Endothelial cell of umbilical vein (primary cell): Measurements from ENCODE around the gene ICOSLG. TPM values are rescaled to one million over a fixed set of nuclear protein-coding genes. Genes with fewer than 3 reads are reported as not detected.
"Not testable (repeated sequence)": the region's sequence is repeated elsewhere in the genome, so short reads cannot be mapped to it uniquely, and the experiment has no call there.

Source experiments
- BruUV-seq: library from RNA; stranded (reverse); fragments of 400-500 nt; replicated peaks from 2 replicates; lab custom pipeline; 2021; lab: Mats Ljungman, UMichigan
- CTCF ChIA-PET: fragments of 300-600, 350-600 bp; sonication (Branson Sonifier 250); formaldehyde crosslinking; loops from one replicate; lab custom pipeline; 2021; ENCODE audit warnings: antibody characterized with exemption, inconsistent platforms; lab: Charles Lee
- POLR2A ChIA-PET: fragments of 300-600, 350-600 bp; sonication (Branson Sonifier 250); formaldehyde crosslinking; loops from one replicate; lab custom pipeline; 2021; ENCODE audit warnings: antibody characterized with exemption, inconsistent platforms; lab: Charles Lee
- DNase-seq: peaks from one replicate; pipeline ENCODE4 v3.0.0-alpha.2; 2011; ENCODE audit warnings: low read depth, low spot score
- FAIRE-seq: peaks from 2 replicates; lab custom pipeline; 2011; peaks lifted over from hg19 to GRCh38; lab: Jason Lieb, UNC
- H2AFZ ChIP-seq: 2 replicates; pipeline ENCODE4 v1.6.0; 2012; ENCODE audit warnings: low read depth, low read length, control low read depth, inconsistent platforms
- H3K27ac ChIP-seq: 2 replicates; pipeline ENCODE4 v1.5.1; 2011; ENCODE audit warnings: low read depth, mild to moderate bottlenecking, control low read depth, low read length, moderate library complexity; ENCODE audit not compliant: insufficient read depth
- H3K27me3 ChIP-seq, 2 experiments: 2 replicates each; pipeline versions ENCODE4 v1.6.0 to v1.6.1; 2011; ENCODE audit warnings: low read length in 2 of 2, mixed read lengths in 1 of 2; ENCODE audit not compliant: control insufficient read depth in 2 of 2, insufficient read depth in 2 of 2
- H3K36me3 ChIP-seq, 2 experiments: 2 replicates in 1 of 2; 3 replicates in 1 of 2; pipeline ENCODE4 v1.5.1; 2011; ENCODE audit warnings: low read length in 2 of 2, mild to moderate bottlenecking in 1 of 2, moderate library complexity in 1 of 2; ENCODE audit not compliant: control insufficient read depth in 2 of 2, insufficient read depth in 2 of 2; ENCODE audit errors: extremely low read depth in 1 of 2
- H3K4me1 ChIP-seq: 3 replicates; pipeline ENCODE4 v1.5.1; 2011; ENCODE audit warnings: mild to moderate bottlenecking, low read length; ENCODE audit not compliant: control insufficient read depth, insufficient read depth; ENCODE audit errors: extremely low read depth
- H3K4me2 ChIP-seq: 2 replicates; pipeline ENCODE4 v1.6.1; 2011; ENCODE audit warnings: low read length, control low read depth, mixed read lengths; ENCODE audit not compliant: insufficient read depth
- H3K4me3 ChIP-seq, 3 experiments: fragments of 200-600 bp in 1 of 3; sonication (generic), shearing (Covaris generic) in 1 of 3; replicated peaks in 1 of 3; 2 replicates each; pipeline ENCODE4 v1.5.1; 2011 to 2016; ENCODE audit warnings: control low read depth in 3 of 3, low read length in 3 of 3, mild to moderate bottlenecking in 2 of 3, inconsistent platforms in 1 of 3, low read depth in 1 of 3, moderate library complexity in 1 of 3; ENCODE audit not compliant: insufficient read depth in 1 of 3
- H3K79me2 ChIP-seq: 2 replicates; pipeline ENCODE4 v1.6.0; 2012; ENCODE audit warnings: low read length, inconsistent platforms; ENCODE audit not compliant: control insufficient read depth, insufficient read depth
- H3K9ac ChIP-seq: replicated peaks from 2 replicates; pipeline ENCODE3; 2011; ENCODE audit warnings: low read length, control low read depth; ENCODE audit not compliant: insufficient read depth; ENCODE audit errors: extremely low read depth
- H3K9me1 ChIP-seq: replicated peaks from 3 replicates; pipeline ENCODE4 v1.6.0; 2011; ENCODE audit warnings: mild to moderate bottlenecking, low read length; ENCODE audit not compliant: control insufficient read depth, insufficient read depth; ENCODE audit errors: extremely low read depth
- H3K9me3 ChIP-seq: replicated peaks from 2 replicates; pipeline ENCODE4 v1.5.1; 2012; ENCODE audit warnings: low read length, inconsistent platforms; ENCODE audit not compliant: control insufficient read depth, insufficient read depth
- H4K20me1 ChIP-seq: replicated peaks from 2 replicates; pipeline ENCODE3; 2011; ENCODE audit warnings: mild to moderate bottlenecking, low read length; ENCODE audit not compliant: control insufficient read depth, insufficient read depth; ENCODE audit errors: extremely low read depth
- dilution Hi-C: fragments of 300-500 bp; cut with MboI; formaldehyde crosslinking; loops from one replicate; pipeline ENCODE4 v1.15.0; 2019; ENCODE audit warnings: low sequenced_read_pairs; ENCODE audit not compliant: extremely low pct_ligation_motif_present
- intact Hi-C: fragments of 100-400 bp; cut with micrococcal nuclease; formaldehyde crosslinking; loops from one replicate; pipeline ENCODE4 v1.10.0; 2022
- polyA plus RNA-seq, 4 experiments: library from polyadenylated mRNA; depleted of rRNA in 3 of 4; stranded (reverse) in 3 of 4; unstranded in 1 of 4; fragments of >200 nt; gene quantifications; 2 replicates each; pipeline versions ENCODE4 v1.2.1 to v1.2.3, GENCODE V29; 2011 to 2012; ENCODE audit warnings: missing spikeins in 1 of 4
- total RNA-seq: library from RNA; stranded (reverse); gene quantifications from 2 replicates; pipeline ENCODE4 v1.2.3, GENCODE V29; 2021

ICOSLG gene
- total and polyA plus RNA-seq, 2 donors (not counting 3 experiments of a cell fraction or from before 2014, with no cell fraction given) = 0.91 to 2.9 TPM

DNA sequence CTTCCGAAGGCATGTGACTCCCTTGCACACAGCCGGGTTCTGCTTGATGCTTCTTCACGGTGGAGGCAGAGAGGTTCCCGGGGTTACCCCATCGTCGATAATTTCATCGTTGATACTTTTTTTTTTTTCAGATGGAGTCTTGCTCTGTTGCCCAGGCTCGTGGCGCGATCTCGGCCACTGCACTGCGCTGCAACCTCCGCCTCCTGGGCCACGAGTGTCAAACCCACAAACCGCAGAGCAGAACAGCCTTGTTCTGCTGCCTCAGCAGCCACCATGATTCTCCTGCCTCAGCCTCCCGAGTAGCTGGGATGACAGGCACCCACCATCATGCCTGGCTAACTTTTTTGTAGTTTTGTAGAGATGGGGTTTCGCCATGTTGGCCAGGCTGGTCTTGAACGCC is 20.1 kb downstream of the ICOSLG start:
- H3K4me3 ChIP-seq, dilution Hi-C loops, H3K4me2 ChIP-seq, DNase-seq, H3K4me1 ChIP-seq, H3K36me3 ChIP-seq, FAIRE-seq, H3K9me1 ChIP-seq, H3K79me2 ChIP-seq, H3K27me3 ChIP-seq, H3K9me3 ChIP-seq, BruUV-seq, H4K20me1 ChIP-seq, POLR2A ChIA-PET, H3K27ac ChIP-seq, H3K9ac ChIP-seq, intact Hi-C loops, CTCF ChIA-PET, H2AFZ ChIP-seq: not testable (repeated sequence)

DNA sequence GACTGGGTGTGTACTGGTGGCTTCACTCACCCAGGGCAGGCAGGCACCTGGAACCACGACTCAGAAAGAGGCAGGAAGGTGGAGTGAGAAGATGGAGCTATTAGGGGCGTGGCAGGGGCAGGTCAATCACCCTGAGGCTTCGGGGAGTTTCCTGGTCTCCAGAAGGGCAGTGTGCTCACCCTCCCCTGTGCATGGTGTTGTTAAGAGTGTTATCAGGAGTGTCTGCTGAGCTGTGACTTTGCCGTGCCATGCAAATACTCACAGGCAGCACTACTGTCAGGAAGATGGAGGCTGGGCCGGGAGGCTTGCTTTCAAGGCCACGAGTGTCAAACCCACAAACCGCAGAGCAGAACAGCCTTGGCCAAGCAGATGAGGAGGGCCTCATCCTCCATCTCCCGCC is 22.3 kb downstream of the ICOSLG start:
- POLR2A ChIA-PET, H3K27ac ChIP-seq, H3K4me1 ChIP-seq, H3K4me3 ChIP-seq, H3K4me2 ChIP-seq, H3K27me3 ChIP-seq, H3K36me3 ChIP-seq, H3K9me1 ChIP-seq, H3K9ac ChIP-seq, CTCF ChIA-PET, H3K79me2 ChIP-seq, H3K9me3 ChIP-seq, DNase-seq, FAIRE-seq, intact Hi-C loops, H2AFZ ChIP-seq, H4K20me1 ChIP-seq, dilution Hi-C loops, BruUV-seq: not testable (repeated sequence)

DNA sequence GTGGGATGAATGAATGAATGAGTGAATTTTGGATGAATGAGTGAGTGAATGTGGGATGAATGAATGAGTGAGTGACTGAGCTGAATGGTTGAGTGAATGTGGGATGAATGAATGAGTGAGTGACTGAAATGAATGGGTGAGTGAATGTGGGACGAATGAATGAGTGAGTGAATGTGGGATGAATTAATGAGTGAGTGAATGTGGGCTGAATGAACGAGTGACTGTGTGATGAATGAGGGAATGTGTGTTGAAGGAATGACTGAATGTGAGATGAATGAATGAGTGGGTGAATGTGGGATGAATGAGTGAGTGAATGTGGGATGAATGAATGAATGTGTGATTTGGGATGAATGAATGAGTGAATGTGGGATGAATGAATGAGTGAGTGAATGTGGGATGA is 28.8 kb downstream of the ICOSLG start:
- H3K36me3 ChIP-seq, dilution Hi-C loops, H2AFZ ChIP-seq, intact Hi-C loops, FAIRE-seq, H3K27me3 ChIP-seq, POLR2A ChIA-PET, BruUV-seq, H3K9ac ChIP-seq, H3K4me3 ChIP-seq, H3K4me1 ChIP-seq, H3K79me2 ChIP-seq, H3K9me1 ChIP-seq, H3K9me3 ChIP-seq, H3K4me2 ChIP-seq, DNase-seq, H3K27ac ChIP-seq, H4K20me1 ChIP-seq, CTCF ChIA-PET: not testable (repeated sequence)

DNA sequence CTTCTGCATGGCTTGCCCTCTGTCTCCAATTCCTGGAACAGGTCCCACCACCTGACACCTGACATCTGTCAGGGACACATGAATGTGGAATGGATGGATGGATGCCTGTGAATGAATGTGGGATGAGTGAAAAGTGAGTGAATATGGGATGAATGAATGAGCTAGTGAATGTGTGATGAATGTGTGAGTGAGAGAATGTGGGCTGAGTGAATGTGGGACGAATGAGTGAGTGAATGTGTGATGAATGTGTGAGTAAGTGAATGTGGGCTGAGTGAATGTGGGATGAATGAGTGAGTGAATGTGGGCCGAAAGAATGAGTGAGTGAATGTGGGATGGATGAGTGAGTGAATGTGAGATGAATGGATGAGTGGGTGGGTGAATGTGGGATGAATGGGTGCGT is 29.2 kb downstream of the ICOSLG start:
- CTCF ChIA-PET, dilution Hi-C loops, DNase-seq, H3K4me2 ChIP-seq, FAIRE-seq, H3K9ac ChIP-seq, BruUV-seq, intact Hi-C loops, H3K27me3 ChIP-seq, H3K79me2 ChIP-seq, H3K27ac ChIP-seq, H4K20me1 ChIP-seq, H3K9me1 ChIP-seq, H3K4me3 ChIP-seq, H3K4me1 ChIP-seq, POLR2A ChIA-PET, H3K36me3 ChIP-seq, H3K9me3 ChIP-seq, H2AFZ ChIP-seq: not testable (repeated sequence)
